ENCODE data around the gene PFKP.
"Not testable (repeated sequence)": the region's sequence is repeated elsewhere in the genome, so short reads cannot be mapped to it uniquely, and the experiment has no call there.

PFKP gene

GRCh38 chr10:3047596-3047995 lies 19.8 kb upstream of the PFKP start:
- no peak for DNase-seq (ENCODE audit: low read depth)

- DNase-seq (ENCODE audit: low read depth), result no peak
Observed at GRCh38 chr10:3048119-3049019, 19.0 kb upstream of the PFKP start.

- no peak for DNase-seq (ENCODE audit: low read depth)
Observed at GRCh38 chr10:3051692-3052091, 15.7 kb upstream of the PFKP start.

- DNase-seq (ENCODE audit: low read depth), result no peak
Observed at GRCh38 chr10:3053155-3053554, 14.2 kb upstream of the PFKP start.

- no peak for DNase-seq (ENCODE audit: low read depth)
Observed at GRCh38 chr10:3054183-3054850, 13.0 kb upstream of the PFKP start.

GRCh38 chr10:3054851-3055199 lies 12.5 kb upstream of the PFKP start:
- DNase-seq (ENCODE audit: low read depth), result no peak

- DNase-seq (ENCODE audit: low read depth), result no peak
Observed at GRCh38 chr10:3056280-3057037, 10.9 kb upstream of the PFKP start.

- DNase-seq (ENCODE audit: low read depth), result no peak
Observed at GRCh38 chr10:3057946-3058345, 9.4 kb upstream of the PFKP start.

- no peak for DNase-seq (ENCODE audit: low read depth)
Observed at GRCh38 chr10:3059974-3060373, 7.4 kb upstream of the PFKP start.

GRCh38 chr10:3060481-3060889 lies 6.9 kb upstream of the PFKP start:
- DNase-seq (ENCODE audit: low read depth), result no peak

- not testable (repeated sequence) for DNase-seq (ENCODE audit: low read depth)
Observed at GRCh38 chr10:3061323-3061898, 5.9 kb upstream of the PFKP start.

GRCh38 chr10:3062502-3063186 lies 4.7 kb upstream of the PFKP start:
- DNase-seq (ENCODE audit: low read depth), result no peak

GRCh38 chr10:3064423-3064822 lies 2.9 kb upstream of the PFKP start:
- no peak for DNase-seq (ENCODE audit: low read depth)

- DNase-seq (ENCODE audit: low read depth), result no peak
Observed at GRCh38 chr10:3065622-3066021, 1.7 kb upstream of the PFKP start.

GRCh38 chr10:3066317-3067117 lies 831 bp upstream of the PFKP start:
- no peak for DNase-seq (ENCODE audit: low read depth)

GRCh38 chr10:3067859-3068179 lies 471 bp downstream of the PFKP start:
- DNase-seq (ENCODE audit: low read depth), result no peak

- no peak for DNase-seq (ENCODE audit: low read depth)
Observed at GRCh38 chr10:3068201-3068967, 1.0 kb downstream of the PFKP start.

- DNase-seq (ENCODE audit: low read depth), result no peak
Observed at GRCh38 chr10:3068968-3069737, 1.8 kb downstream of the PFKP start.

- no peak for DNase-seq (ENCODE audit: low read depth)
Observed at GRCh38 chr10:3069876-3070275, 2.5 kb downstream of the PFKP start.

All from stimulated activated CD8-positive, alpha-beta memory T cell treated with anti-CD3 and anti-CD28 coated beads, Interleukin-15, amount 100 ng/mL, for 1 hour (primary cell).